ENCODE measurements around the gene ZNF45.
A peak's percentile ranks its signal among the peaks of the same experiment; 100 is the strongest.
"Not testable (repeated sequence)": the region's sequence is repeated elsewhere in the genome, so short reads cannot be mapped to it uniquely, and the experiment has no call there.

ZNF45 gene

DNA sequence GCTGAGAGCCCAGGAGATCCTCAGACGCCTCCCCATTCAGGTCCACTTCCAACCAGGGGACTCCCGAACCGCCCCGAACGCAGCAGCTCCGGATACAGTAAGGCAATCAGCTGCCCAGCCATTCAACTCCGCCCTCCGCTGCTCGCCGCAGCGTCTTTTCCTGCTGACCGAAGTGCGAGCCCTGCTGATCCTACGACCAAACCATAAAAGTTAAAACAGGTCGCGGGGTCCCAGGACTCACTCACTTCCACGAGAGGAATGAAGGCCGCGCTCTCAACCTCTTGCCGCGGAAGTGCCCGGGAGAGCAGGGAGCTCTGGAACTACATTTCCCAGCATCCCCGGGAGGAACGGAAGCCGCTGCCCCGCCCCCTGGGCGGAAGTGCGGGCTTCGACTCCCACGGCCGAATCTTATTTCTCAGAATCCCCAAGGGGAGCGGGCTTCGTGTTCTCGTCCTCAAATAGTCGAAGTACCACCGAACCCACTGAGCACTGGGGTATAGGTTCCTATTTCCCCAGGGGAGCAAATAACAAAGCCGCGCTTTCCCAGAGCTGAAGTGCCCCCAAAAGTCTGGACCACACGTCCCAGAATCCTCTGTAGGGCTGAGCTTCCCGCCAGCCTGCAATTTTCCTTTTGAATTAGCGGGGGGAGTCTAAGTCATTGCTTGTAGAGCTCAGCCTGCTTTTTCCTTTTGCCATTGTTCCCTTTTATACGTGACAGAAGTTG lies at the start of gene ZNF45:
ZNF45 (minus strand) TSS at position 298 of the 724 bp plus-strand sequence. CDS start 13,097 bp downstream, outside the sequence.
- DNase-seq = peak; percentile 91 to 97

DNA sequence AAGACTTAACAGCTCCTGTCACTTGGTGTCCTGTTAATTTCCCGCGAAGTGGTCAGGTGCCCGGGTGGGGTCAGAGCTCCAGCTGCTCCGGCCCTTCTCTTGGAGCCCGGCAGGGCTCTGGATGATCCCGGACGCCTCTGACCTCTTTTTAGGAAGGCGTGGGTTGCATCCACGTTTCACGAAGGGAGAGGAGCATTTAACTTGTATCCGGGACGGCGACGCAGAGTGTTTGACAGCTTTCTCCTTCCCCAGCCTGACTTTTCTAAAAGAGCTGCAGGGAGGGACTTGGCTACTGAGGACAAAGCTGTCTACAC lies 49.6 kb upstream of the ZNF45 start:
- DNase-seq = peak in 1 of 2 experiments; percentile 46

DNA sequence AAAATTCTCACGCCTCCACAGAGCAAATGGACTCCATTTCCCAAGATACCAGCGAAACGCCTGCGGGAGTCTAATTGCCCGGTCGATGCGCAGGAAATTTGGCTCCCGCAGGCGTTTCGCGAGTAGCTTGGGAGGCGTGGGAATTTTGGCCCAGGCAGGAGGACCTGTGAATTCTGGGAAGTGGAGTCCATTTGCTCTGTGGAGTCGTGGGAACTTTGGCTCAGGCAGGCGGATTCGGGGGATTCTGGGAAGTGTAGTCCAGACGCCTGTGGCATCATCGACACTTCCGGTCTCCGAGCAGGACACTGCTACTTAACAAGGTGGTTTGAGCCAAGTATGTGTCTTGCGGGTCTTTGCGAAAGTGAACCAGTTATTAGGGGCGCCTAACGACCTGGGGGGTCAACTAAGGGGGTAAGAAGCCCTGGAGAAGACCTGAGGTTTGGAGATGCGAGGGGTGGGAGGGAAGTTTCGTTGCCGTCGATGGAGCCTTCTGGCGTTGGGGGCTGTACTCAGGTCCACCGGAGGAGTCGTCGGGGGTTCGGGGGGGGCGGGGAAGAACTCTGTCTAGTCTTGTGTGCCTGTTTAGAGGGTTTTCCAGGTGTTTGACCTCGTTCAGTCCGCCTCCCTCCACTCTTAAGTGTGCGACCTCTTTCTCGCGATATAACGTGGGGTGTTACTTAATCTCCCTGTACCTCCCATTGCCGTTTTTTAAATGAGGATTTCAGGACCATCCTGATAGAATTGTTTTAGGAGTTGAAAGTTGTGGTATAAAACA lies 49.0 kb upstream of the ZNF45 start, which contains the start of gene ZNF155:
ZNF155 (plus strand) TSS at position 277 of the 775 bp plus-strand sequence. CDS start 4,356 bp downstream, outside the sequence.
- peak; percentile 98 to 99 for DNase-seq

DNA sequence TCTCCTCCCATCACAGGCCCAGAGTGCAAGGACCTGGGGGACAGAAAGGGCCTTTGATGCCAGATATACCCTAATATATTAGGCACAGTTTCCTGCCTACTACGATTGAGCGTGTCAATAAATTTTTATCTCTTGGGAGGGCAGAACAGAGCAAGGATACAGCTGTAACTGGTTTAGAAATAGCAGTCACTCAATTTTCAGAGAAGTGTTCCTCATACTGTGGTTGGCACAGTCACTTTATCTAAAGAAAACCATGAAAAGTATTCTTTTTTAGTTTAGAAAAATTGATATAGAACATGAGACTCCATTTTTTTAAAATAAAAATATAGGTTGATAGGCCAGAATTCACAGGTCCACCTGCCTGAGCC lies 48.4 kb upstream of the ZNF45 start:
- DNase-seq = no peak

DNA sequence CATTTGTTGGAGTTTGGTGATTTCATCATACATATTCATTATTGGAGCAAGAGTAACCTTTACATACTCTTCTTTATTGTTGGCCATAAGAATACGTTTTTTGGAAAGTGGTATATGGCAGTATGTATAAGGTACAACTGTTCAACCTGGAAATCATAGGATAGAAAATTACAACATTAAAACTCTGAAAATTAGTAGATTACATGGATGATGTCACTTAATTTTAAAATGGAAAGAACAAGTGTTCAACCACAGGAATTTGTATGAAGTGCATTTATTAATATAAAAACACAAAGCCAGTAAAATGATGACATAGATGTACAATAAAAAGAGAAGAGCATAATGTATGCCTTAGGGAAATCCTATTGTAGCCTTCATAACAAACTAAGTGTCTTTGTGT lies 41.6 kb upstream of the ZNF45 start:
- no peak for DNase-seq

DNA sequence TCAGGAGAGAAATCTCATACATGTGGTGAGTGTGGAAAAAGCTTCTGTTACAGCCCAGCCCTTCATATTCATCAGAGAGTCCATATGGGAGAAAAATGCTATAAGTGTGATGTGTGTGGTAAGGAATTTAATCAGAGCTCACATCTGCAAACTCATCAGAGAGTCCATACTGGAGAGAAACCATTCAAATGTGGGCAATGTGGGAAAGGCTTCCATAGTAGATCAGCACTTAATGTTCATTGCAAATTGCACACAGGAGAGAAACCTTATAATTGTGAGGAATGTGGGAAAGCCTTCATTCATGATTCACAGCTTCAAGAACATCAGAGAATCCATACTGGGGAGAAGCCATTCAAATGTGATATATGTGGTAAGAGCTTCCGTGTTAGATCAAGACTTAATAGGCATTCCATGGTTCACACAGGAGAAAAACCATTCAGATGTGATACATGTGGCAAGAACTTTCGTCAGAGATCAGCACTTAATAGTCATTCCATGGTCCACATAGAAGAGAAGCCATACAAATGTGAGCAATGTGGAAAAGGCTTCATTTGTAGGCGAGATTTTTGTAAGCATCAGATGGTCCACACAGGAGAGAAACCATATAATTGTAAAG lies 31.1 kb upstream of the ZNF45 start:
- no peak for DNase-seq

DNA sequence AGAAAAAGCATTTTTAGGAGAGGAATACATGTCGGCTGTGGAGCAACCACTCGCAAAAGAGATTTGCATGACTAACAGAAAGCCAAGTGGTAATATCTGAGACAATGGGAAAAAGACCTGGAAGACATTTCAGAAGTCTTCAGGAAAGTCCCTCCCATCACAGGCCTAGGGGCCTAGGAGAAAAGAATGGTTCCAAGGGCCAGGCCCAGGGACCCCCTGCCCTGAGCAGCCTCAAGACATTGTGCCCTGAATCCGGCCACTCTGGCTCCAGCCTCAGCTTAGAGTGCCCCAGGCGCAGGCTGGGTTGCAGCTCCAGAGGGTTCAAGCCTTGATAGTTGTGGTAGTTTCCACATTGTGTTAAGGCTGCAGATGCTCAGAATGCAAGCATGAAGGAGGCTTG lies 25.3 kb upstream of the ZNF45 start:
- no peak for DNase-seq

DNA sequence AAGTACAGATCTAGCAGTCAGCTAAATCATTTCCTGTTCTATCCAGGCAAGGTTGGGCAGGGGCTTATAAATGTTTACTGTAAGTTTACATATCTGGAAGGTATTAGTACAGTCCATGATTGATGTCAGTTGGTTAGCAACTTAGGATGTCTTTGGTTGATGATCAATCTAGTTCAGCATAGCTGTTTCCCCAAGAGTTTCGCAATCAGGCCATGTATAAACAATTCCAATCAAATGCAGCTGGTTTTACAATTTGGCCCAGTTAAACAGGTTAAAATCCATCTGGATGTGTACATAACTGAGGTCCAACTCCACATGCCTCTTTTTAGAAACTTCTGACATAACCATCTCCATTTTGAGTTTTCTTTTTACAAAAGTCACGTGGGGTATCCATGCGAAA lies 22.8 kb upstream of the ZNF45 start:
- no peak for DNase-seq

DNA sequence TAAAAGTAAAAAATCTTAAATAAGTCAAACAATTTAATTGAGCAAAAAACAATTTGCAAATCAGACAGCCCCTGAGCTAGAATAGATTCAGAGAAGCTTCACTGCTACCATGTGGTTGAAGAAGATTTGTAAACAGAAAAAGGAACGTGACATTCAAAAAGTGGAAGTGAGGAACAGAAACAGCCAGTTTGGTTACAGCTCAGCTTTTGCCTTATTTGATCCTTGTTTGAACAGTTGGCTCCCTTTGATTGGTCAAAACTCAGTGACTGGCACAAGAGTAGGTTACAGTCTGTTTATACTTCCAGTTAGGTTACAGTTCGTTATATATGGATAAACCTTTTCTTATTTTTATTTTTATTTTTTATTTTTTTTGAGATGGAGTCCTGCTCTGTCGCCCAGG lies 21.7 kb upstream of the ZNF45 start:
- DNase-seq = no peak

DNA sequence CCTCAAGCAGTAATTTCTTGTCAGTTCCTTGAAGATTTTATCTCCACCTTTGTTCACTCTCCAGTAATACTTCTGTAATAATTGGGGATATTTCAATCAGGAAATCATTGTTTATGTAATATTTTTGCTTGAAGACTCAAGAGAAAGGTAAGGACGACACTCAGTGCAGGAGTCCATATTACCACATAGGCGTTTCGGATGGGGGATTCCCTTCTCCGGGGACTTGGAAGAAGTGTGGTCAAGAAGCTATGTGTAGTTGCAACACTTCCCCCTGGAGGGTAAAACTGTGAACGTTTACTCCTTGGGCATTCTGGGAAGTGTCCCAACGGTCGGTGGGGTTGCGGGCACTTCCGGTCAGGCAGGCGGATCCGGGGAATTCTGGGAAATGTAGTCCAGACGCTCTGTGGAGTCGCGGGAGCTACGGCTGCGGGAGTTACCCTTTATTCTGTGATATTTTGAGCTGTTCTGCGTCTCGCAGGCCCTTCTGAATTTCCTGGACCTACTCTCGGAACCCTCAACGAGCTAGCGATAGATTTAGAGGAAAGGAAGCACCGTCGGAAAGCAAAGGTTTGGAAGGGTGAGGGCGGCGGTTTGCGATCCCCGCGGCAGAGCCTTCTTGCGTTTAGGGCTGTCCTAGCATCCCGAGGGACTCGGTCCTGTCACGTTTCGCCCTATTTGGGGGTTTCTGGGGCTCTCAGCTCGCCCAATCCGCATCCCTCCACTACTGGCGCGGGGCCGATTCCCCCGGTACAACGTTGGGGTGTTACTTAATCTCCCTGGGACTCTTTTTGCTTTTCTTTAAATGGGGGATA lies 16.0 kb upstream of the ZNF45 start, which contains the start of gene ZNF221:
ZNF221 (plus strand) TSS at position 395 of the 812 bp plus-strand sequence. CDS start 11,499 bp downstream, outside the sequence.
- DNase-seq = peak; percentile 93 to 97

DNA sequence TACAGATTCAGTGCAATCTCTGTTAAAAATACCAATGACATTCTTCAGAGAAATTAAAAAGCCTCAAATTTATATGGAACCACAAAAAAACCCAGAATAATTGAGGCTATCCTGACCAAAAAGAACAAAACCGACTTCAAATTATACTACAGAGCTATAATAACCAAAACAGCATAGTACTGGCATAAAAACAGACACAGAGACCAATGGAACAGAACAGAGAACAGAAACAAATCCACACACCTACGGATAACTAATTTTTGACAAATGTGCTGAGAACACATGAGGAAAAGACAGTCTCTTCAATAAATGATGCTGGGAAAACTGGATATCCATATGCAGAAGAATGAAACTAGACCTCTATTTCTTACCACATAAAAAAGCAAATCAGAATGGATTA lies 14.7 kb upstream of the ZNF45 start:
- DNase-seq = not testable (repeated sequence)

DNA sequence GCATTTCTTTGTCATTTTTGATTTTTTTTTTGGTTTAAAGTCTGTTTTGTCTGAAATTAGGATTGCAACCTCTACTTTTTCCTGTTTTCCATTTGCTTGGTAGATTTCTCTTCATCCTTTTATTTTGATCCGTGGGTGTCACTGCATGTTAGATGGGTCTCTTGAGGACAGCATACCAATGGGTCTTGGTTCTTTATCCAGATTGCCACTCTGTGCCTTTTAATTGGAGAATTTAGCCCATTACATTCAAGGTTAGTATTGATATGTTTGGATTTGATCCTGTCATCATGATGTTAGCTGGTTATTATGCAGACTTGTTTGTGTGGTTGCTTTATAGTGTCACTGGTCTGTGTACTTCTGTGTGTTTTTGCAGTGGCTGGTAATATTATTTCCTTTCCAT lies 12.3 kb upstream of the ZNF45 start:
- not testable (repeated sequence) for DNase-seq

DNA sequence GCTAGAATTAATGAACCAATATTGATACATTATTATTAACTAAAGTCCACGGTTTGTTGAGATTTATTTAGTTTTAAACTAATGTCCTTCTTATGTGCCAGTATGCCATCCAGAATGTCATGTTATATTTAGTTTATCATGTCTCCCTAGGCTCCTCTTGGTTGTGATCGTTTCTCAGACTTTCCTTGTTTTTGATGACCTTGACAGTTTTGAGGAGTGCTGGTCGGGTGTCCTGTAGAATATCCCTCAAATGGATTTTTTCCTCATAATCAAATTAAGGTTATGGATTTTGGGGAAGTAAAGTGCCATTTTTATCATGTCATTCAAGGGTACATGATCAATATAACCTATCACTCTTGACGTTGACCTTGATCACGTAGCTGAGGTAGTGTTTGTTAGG lies 6.1 kb upstream of the ZNF45 start:
- DNase-seq = no peak

DNA sequence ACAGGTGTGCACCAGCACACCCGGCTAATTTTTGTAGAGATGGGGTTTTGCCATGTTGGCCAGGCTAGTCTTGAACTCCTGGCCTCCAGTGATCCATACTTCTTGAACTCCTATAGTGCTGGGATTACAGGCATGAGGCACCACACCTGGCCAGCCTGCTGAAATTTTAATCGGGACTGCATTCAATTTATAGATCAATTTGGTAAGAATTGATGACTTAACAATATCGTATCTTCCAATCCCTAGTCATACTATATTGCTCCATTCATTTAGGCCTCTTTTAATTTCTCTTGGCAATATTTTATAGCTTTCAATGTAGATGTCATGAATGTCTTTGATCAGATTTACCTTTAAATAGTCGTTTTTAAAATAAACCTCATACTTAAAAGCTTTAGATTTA lies 5.6 kb upstream of the ZNF45 start:
- no peak for DNase-seq

DNA sequence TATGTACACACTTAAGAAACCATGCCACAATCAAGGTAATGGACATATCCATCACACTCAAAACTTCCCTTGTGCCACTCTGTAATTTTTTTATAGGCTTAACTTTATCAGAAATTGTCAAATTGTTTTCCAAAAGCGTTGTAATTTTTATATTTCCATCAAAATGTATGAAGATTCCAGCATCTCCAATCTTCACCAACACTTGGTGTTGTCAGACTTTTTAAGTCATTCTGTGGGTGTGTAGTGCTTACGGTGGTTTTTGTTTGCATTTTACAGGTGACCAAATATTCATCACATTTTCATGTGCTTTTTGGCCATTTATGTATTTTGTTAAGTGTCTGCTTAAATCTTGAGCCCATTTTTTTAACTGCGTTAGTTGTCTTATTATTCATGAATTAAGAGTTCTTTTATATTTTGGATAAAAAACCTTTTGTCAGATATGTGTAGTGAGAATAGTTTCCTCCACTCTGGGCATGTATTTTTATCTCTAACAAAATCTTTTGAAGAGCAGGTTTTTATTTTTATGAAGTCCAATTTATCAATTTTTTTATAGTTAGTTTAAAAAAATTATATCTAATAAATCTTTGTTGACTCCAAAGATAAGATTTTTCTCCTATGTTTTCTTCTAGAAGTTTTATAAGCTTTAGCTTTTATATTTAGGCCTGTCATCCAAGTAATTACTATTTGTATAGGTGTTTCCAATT lies 4.6 kb upstream of the ZNF45 start:
- no peak for DNase-seq

DNA sequence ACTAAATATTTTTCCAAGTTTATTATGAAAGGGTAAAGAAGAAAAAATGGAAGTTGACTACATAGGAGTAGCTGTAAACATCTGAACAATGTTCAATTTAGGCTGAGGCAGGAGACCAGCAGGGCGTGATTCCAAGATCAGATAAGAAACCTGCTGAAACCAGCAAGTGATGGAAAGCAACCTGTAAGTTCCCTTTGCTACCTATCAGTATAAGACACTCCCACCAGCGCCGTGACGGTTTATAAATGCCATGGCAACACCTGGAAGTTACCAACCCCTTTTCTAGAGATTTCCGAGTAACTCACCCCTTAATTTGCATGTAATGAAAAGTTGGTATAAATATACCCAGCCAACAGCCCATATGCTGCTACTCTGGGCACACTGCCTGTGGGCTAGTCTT lies 1.1 kb upstream of the ZNF45 start:
- peak; percentile 57 to 64 for DNase-seq

DNA sequence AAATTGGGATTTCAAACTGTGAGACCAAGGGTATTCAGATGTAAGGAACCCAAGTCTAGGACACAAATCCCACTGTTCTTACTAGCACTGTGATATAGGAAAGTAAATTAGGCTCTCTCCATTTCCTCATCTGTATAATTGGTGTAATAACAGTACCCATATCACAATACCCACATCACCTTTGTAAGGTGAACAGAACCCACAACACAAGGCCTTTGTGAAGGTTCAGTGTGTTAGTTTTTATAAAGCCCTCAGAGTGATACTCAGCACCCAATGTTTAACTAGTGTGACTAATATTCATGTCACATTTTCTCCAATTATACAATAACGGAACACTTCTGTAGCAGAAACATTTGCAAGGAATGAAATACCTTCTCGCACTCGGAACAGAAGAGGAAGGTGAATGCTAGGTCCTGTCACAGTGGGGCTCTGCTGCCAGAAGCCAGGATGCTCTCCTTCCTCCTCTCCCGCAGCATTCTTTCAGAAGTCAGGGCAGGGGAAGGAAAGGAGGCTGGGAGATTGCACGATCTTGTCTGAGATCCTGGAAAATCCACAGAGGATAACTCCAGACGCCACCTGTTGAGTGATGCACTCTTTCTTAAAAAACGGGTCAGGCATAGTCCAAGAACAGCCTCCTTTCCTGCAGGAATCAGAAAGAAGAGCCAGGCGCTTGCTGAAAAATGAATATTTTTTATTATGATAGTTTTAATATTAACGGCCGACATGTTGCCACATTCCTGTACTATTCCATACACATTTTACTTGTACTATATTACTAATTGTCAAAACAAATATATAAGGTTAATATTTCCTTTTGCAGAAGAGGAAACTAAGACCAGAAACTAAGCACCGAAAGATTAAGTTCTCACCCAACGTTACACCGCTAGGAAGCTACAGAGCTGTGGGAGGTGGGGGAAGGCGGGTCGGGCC lies 762 bp downstream of the ZNF45 start:
- peak in 1 of 2 experiments; percentile 16 for DNase-seq

DNA sequence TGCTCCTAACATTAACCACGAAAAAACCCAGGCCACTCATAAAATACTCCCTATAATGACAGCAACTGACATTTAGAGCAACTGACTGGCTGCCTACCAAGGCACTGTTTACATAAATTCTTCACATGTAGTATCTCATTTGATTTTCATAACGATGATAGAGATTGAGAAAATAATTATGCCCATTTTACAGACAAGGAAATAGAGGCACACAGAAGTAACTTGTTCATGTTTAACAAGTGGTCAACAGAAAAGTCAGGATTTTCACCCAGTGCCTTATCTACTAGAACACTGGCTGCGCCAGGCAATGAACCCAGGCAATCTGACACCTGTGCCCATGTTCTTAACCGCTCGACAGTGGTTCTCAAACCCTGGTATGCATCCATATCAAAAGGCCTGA lies 6.3 kb downstream of the ZNF45 start:
- DNase-seq = no peak

DNA sequence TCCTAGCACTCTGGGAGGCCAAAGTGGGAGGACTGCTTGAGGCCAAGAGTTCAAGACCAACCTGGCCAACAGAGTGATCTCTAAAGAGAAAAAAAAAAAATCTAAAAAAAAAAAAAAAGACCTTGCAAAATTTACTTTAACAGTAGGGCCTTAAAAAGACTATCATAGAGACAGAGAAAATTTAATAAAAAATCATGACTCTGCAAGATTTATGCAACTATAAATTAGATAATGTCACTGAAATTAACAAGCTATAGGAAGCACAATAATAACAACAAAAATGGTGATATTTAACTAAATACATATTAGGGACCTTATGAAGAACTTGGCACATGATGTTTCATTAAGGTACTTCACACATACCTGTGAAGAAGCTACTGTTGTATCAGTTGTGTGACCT lies 11.2 kb downstream of the ZNF45 start:
- no peak for DNase-seq

DNA sequence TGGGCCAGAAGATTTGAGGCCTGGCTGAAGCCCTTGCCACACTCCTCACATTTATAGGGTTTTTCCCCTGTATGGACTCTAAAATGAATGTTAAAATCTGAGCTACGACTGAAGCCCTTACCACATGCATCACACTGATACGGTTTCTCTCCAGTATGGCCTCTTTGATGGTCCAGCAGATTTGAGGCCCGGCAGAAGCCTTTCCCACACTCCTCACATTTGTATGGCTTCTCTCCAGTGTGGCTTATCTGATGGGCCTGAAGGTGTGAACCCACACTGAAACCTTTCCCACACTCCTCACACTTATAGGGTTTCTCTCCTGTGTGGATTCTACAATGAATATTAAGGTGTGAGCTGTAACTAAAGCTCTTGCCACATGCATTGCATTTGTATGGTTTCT lies 21.0 kb downstream of the ZNF45 start:
- no peak for DNase-seq

DNA sequence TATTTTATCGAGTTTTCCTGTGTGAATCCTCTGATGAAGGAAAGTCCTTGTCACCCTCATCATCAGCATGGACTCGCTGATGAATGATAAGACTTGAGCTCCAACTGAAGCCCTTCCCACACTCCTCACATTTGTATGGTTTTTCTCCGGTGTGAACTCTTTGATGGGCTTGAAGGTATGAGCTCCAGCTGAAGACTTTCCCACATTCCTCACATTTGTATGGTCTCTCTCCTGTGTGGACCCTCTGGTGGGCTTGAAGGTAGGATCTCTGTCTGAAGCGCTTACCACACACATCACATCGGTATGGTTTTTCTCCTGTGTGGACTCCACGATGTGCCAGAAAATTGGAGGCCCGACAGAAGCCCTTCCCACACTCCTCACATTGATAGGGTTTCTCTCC lies 21.7 kb downstream of the ZNF45 start:
- no peak for DNase-seq

Measured in NCI-H526 (cell line).